ENCODE results near the gene RSRP1.

RSRP1 gene

DNA sequence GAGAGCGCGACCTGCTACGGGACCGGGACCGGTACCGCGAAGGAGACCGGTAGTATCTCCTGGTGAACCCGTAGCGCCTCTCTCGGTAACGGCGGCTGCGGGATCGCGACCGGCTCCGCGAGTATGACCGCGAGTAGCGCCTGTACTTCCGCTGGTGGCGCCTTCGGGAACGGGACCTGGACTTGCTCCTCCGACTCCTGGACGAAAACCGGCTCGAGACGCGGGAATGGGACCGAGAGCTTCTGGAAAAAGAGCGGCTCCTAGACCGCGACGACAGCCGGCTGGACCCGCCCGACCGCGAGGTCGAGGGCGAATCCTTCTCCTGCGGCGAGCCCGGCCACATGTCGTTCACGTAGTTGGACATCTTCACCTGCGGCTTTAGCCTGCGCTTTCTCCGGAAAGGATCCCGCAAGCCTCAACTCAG lies 642 bp downstream of the RSRP1 start:
- TF ChIP-seq, protein P1, sequence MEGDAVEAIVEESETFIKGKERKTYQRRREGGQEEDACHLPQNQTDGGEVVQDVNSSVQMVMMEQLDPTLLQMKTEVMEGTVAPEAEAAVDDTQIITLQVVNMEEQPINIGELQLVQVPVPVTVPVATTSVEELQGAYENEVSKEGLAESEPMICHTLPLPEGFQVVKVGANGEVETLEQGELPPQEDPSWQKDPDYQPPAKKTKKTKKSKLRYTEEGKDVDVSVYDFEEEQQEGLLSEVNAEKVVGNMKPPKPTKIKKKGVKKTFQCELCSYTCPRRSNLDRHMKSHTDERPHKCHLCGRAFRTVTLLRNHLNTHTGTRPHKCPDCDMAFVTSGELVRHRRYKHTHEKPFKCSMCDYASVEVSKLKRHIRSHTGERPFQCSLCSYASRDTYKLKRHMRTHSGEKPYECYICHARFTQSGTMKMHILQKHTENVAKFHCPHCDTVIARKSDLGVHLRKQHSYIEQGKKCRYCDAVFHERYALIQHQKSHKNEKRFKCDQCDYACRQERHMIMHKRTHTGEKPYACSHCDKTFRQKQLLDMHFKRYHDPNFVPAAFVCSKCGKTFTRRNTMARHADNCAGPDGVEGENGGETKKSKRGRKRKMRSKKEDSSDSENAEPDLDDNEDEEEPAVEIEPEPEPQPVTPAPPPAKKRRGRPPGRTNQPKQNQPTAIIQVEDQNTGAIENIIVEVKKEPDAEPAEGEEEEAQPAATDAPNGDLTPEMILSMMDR (IDR thresholded peaks at IDR 0.05) = no peak

DNA sequence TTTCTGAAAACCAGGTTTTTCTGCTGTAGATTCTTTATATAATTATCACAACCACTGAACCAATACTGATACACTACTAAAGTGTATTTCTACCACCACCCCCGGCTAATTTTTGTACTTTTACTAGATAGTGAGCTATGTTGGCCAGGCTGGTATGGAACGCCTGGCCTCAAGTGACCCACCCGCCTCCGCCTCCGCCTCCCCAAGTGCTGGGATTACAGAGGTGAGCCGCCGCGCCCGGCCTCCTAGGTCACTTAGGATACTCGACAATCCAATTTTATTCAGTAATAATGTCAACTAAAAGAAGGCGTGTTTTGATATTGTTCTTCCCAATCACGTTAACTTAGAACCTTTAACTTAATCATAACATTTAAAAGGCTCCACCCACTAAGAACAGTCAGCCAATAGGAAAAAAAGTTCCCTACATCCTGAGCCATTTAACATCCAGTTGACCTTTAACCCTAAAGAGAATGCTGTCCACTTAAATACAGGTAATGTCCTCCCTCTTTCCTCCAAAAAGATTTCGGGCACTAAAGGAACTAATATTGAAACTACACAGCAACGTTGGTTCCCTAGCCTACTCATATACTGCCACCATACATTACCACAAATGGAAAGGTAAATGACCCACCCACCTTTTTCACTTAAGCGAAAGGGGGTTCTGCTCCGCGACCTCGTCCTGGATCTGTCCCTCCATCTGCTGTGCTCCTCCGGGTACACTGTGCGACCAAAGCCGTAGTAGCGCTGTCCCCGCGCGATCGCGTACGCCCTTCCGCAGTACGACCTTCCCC lies 1.2 kb downstream of the RSRP1 start:
- TF ChIP-seq, protein P1 (IDR thresholded peaks at IDR 0.05) = no peak

DNA sequence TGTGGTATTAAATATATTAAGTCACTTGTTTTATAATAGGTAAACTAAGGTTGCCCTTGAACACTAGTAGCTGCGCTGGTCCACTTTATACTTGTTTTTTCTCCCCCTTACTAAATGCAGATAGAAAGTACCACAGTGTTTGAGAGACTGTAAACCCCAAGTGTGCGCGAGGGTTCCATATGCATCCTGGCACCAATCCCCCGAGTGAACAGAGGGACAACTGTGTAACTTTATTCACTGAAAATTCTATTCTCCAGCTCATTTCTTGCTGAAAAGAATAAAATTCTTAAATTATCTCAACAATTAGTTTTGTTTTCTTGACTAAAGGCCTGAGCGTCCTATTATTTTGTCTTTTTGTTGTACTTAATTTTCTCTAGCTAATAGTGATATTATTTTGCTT lies 1.9 kb downstream of the RSRP1 start:
- TF ChIP-seq, protein P1 (IDR thresholded peaks at IDR 0.05) = no peak

DNA sequence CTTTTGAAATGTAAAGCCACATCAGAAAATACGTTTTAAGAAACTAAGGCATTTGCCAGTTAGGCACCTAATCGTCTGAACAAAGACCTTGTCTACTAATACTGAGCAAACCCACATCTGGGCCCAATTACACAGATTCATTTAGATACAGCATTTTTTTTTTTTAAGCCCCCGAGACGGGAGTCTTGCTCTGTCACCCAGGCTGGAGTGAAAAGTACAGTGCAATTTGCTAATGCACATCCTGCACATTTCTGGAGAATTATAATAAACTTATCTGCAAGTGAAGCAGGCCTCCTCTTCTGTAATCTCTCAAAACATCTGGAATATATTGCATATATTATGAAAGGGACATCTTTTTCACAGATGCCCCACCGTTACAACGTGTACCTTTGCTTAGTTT lies 3.3 kb downstream of the RSRP1 start:
- TF ChIP-seq, protein P1 (IDR thresholded peaks at IDR 0.05) = no peak

DNA sequence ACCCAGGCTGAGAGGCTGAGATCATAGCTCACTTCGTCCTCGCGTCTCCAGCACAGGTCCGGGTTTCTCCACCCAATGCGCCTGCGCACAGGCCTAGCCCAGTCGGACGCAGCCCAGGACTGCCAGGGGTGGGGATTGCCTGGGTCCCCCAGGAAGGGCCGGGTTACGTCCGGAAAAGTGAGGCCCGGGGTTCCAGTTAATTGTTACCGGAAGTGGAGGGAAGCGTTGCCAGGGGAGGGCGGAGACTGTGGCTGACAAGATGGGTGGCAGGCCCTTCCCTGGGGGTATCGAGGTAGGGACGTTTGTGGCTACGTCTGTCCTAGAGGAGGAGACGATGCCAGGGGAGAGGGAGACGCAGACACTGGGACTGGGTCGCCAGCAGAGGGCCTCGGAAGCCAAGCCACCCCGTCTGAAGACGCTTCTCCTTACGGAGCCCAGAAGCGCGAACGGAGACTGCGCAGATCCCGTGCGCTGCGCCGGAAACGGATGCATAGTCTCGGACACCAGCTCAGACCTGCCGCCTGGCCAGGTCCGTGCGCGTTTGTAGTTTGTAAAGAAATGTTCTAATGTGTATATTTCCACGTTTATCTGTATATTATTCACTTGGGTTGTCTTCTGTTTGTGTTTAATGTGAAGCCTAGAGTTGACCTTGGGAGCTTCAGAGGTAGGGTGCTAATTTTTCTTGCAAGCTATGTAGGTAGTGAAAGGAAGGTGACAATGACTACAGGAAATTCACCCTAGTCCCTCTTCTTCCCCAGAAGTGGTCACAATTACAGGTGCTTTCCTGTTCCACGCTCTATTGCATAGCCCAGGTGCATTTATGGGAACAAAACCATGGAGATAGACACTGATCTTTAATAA lies 7.3 kb downstream of the RSRP1 start:
- TF ChIP-seq, protein P1 (IDR thresholded peaks at IDR 0.05) = peak; percentile 41

DNA sequence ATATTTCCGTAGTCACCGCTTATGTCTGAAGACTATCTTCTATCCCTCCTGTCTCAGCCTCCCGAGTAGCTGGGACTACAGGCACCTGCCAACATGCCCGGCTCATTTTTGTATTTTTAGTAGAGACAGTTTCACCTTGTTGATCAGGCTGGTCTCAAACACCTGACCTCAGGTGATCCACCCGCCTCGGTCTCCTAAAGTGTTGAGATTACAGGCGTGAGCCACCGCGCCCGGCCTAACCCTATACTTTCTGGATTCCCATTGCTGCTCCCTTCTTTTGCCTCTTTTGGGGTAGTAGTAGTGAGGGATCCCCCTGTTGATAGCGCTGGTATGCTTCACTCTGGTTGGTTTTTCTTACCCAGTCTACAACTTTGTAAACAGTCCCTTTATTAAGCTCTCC lies 9.2 kb downstream of the RSRP1 start:
- TF ChIP-seq, protein P1 (IDR thresholded peaks at IDR 0.05) = no peak

DNA sequence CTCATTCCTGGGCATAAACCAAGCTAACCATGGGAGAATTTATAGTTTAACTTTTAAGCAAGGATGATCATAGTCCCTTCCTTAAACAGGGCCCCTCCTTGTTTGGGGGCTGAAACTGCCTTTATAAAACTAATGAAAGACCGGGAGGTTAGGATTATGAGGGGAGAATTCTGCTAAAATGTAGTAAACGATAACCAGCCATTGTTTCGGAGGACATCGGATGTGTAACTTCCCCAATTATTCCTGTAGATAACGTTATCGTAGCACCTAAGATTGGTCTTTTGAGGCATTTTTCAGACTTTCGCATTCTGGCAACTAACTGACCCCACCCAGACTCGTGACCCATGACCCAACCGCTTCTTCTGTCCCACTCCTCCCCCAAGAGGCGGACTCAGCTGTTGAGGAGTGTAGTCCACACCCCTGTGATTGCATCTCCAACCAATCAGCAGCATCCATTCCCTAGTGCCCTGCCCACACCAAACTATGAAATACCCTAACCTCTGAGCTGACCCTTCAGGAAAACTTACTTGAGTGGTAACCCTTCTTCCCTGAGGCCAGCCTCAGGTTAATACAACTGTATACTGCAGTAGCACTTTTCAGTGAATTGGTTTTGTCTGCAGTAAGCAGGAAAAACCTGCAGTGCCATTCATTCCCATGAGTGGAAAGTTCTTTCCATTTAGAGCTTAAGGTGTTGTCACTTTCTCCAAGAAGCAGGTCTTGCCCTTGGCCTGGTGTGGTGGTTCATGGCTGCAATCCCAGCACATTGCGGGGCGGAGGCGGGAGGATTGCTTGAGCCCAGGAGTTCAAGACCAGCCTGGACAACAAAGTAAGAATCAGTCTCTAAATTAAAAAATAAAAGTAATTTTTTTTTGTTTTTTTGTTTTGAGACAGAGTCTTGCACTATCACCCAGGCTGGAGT lies 14.1 kb downstream of the RSRP1 start:
- TF ChIP-seq, protein P1 (IDR thresholded peaks at IDR 0.05) = no peak

Data from LNCAP (cell line).